Calu3 (cell line): ENCODE results near the gene INO80C. TPM values are rescaled to one million over a fixed set of nuclear protein-coding genes. Genes with fewer than 3 reads are reported as not detected.

Source experiments
- BruUV-seq: library from RNA; stranded (reverse); fragments of 400-500 nt; replicated peaks from 2 replicates; lab custom pipeline; 2021; lab: Mats Ljungman, UMichigan
- CTCF ChIA-PET: fragments of 300-600 bp; sonication (Branson Sonifier 250); formaldehyde crosslinking; loops from one replicate; lab custom pipeline; 2022; ENCODE audit warnings: antibody characterized with exemption; lab: Charles Lee
- DNase-seq: peaks from one replicate; pipeline ENCODE4 v3.0.0; 2022
- H3K27ac Mint-ChIP-seq: one replicate; pipeline ENCODE4 v1.8.0; 2022; ENCODE audit warnings: mixed read lengths; ENCODE audit not compliant: unreplicated experiment
- H3K27me3 Mint-ChIP-seq: one replicate; pipeline ENCODE4 v1.8.0; 2022; ENCODE audit warnings: mixed read lengths; ENCODE audit not compliant: unreplicated experiment
- H3K36me3 Mint-ChIP-seq: one replicate; pipeline ENCODE4 v1.8.0; 2022; ENCODE audit warnings: mild to moderate bottlenecking, moderate library complexity, mixed read lengths; ENCODE audit not compliant: insufficient read depth, unreplicated experiment
- H3K4me1 Mint-ChIP-seq: one replicate; pipeline ENCODE4 v1.8.0; 2022; ENCODE audit warnings: mild to moderate bottlenecking, low read depth, mixed read lengths; ENCODE audit not compliant: unreplicated experiment
- H3K4me3 Mint-ChIP-seq: one replicate; pipeline ENCODE4 v1.8.0; 2022; ENCODE audit warnings: mild to moderate bottlenecking, low read depth, moderate library complexity, mixed read lengths; ENCODE audit not compliant: unreplicated experiment
- H3K9me3 Mint-ChIP-seq: one replicate; pipeline ENCODE4 v1.8.0; 2022; ENCODE audit warnings: low read depth, mixed read lengths; ENCODE audit not compliant: unreplicated experiment
- intact Hi-C: fragments of 100-400 bp; cut with micrococcal nuclease; formaldehyde crosslinking; loops from one replicate; pipeline ENCODE4 v1.10.0; 2022; ENCODE audit not compliant: unreplicated experiment
- total RNA-seq: library from RNA; stranded (reverse); gene quantifications from 2 replicates; pipeline ENCODE4 v1.2.3, GENCODE V29; 2022
- TF ChIP-seq, protein P1 (sequence below): fragments of 200-600 bp; IDR thresholded peaks from one replicate; pipeline ENCODE4 v1.8.0; 2022; ENCODE audit warnings: antibody characterized with exemption; ENCODE audit not compliant: unreplicated experiment

Gene INO80C
- total RNA-seq, 1 experiment from 2014 or later: 27.0 TPM

DNA sequence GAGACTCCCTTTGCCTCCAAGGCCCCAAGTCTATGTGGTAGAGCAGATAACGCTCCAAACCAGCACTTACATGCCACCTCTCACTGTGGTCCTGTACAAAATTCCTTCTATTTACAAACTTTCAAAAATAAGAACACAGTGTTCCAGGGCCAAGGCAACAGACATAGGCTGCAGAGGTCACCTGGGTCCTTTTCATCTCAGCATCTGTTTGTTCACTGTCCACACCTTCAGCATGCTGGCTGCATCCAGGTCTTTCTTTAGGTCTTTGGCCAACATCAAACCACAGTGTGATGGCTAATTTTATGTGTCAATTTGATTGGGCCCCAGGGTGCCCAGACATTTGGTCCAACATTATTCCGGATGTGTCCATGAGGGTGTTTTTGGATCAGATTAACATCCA is 20.0 kb upstream of the INO80C start:
- Mint-ChIP-seq H3K27ac (no peak overlapping the region), H3K4me1 (peaks cover 27% of the 10 kb centered on the region), H3K4me3 (no peak overlapping the region), H3K27me3 (no peaks in the 10 kb centered on the region), H3K36me3 (no peaks in the 10 kb centered on the region), H3K9me3 (no peaks in the 10 kb centered on the region)
- intact Hi-C loops: no loop called here
- CTCF ChIA-PET: no interaction called here
- no TSS peak for BruUV-seq
- no peak for DNase-seq
- TF ChIP-seq, protein P1, sequence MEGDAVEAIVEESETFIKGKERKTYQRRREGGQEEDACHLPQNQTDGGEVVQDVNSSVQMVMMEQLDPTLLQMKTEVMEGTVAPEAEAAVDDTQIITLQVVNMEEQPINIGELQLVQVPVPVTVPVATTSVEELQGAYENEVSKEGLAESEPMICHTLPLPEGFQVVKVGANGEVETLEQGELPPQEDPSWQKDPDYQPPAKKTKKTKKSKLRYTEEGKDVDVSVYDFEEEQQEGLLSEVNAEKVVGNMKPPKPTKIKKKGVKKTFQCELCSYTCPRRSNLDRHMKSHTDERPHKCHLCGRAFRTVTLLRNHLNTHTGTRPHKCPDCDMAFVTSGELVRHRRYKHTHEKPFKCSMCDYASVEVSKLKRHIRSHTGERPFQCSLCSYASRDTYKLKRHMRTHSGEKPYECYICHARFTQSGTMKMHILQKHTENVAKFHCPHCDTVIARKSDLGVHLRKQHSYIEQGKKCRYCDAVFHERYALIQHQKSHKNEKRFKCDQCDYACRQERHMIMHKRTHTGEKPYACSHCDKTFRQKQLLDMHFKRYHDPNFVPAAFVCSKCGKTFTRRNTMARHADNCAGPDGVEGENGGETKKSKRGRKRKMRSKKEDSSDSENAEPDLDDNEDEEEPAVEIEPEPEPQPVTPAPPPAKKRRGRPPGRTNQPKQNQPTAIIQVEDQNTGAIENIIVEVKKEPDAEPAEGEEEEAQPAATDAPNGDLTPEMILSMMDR: no peak

DNA sequence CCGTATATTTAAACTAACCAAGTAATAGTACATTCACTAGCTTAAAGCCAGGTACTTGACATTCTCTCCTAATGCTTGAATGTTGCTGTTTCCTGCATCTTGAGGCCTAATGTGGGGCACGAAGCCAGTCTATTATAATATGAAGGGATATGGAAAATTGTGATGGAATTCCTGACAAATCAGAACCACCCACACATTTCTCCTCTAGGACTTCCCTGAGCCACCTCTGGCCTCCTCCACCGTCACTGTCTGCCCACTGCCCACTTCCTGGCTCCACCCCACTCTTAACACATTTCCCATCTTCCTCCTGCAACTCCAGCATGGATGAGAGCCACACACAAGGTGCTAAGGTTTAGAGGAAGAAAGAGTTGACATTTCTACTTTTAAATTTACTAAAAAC is 19.0 kb upstream of the INO80C start:
- Mint-ChIP-seq H3K27me3 (no peaks in the 10 kb centered on the region), H3K4me3 (no peak overlapping the region), H3K9me3 (no peaks in the 10 kb centered on the region), H3K36me3 (no peaks in the 10 kb centered on the region), H3K27ac (no peak overlapping the region), H3K4me1 (peaks cover 35% of the 10 kb centered on the region)
- TF ChIP-seq, protein P1: no peak
- CTCF ChIA-PET: no interaction called here
- no peak for DNase-seq
- BruUV-seq: no TSS peak
- intact Hi-C loops: no loop called here

DNA sequence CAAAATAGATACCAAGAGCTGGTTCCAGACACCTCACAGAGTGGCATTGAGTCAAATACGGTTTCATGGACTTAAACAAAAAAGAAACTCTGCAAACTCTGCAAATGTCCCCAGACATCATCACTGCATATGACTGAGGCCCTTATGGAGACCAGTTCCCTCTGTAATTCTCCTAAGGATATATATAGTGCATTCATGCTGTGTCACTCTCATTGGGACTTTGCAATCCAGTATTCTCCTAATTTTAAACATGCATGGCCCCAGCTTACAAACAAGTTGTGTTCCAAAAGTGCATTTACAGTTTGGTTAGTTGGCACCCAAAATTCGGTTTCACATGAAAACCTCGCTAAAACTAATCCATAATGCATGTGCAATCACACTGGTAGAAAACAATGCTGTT is 18.6 kb upstream of the INO80C start:
- Mint-ChIP-seq H3K9me3 (peaks cover under 1% of the 10 kb centered on the region), H3K27me3 (no peaks in the 10 kb centered on the region), H3K27ac (no peak overlapping the region), H3K4me3 (no peak overlapping the region), H3K4me1 (peaks cover 39% of the 10 kb centered on the region), H3K36me3 (no peaks in the 10 kb centered on the region)
- no peak for DNase-seq
- no TSS peak for BruUV-seq
- intact Hi-C loops: no loop called here
- TF ChIP-seq, protein P1: no peak
- CTCF ChIA-PET: no interaction called here

DNA sequence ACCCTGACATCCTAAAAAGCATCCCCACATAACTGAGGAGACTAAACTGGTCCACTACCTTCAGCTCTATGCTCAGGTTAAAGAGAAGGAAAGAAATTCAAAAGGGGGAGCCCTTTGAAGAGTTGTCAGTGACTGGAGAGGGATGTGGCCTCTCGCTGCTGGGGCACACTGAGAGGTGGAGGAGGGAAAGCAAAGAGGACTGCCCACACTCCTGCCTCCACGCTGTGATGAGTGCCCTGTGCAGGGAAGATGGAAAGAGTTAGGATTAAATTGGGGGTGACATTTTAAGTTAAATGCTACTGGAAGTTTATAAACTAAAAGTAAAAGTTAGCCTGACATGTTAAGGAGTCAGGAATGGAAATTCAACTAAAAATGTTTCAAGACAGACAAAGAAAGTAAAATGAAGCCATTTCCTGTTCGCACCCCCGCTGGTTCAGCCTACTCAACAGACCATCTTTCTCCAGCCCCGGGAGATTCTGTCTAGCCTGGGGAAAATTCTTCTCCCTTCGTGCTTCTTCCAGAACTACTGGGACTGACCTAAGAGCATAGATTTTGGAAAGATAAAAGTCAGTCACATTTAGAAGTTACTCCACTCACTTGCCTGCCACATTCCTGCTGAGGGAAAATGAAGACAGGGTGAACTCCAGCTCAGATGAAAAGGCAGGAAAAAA is 17.8 kb upstream of the INO80C start:
- CTCF ChIA-PET: interaction anchor here (0.9 kb wide), 1 partner anchor 31 kb away, joined by 3 read pairs; no protein-coding TSS in a partner anchor
- DNase-seq: no peak
- intact Hi-C loops: no loop called here
- Mint-ChIP-seq H3K4me3 (no peak overlapping the region), H3K27me3 (no peaks in the 10 kb centered on the region), H3K27ac (no peak overlapping the region), H3K9me3 (peaks cover 2% of the 10 kb centered on the region), H3K4me1 (peaks cover 40% of the 10 kb centered on the region), H3K36me3 (no peaks in the 10 kb centered on the region)
- no TSS peak for BruUV-seq
- TF ChIP-seq, protein P1: no peak
